OCI-LY3 (cell line): ENCODE results near the gene CWC27.

Experiments used
- H2AFZ ChIP-seq: fragments of 200-600, 300-600 bp; shearing (Covaris generic); 2 replicates; pipeline ENCODE4 v1.6.0; 2014; ENCODE audit warnings: antibody characterized with exemption, low read depth, low read length
- H3K27ac ChIP-seq: fragments of 200-600, 300-600 bp; sonication (generic); 2 replicates; pipeline ENCODE4 v1.5.1; 2014; ENCODE audit warnings: mild to moderate bottlenecking, low read length, moderate library complexity, mixed read lengths
- H3K27me3 ChIP-seq: fragments of 200-600, 300-600 bp; sonication (generic); 2 replicates; pipeline ENCODE4 v1.6.1; 2014; ENCODE audit warnings: low read depth, low read length, mixed read lengths
- H3K36me3 ChIP-seq: fragments of 200-600, 300-600 bp; sonication (generic); replicated peaks from 2 replicates; pipeline ENCODE3; 2014; ENCODE audit warnings: low read depth, low read length, mixed read lengths
- H3K4me1 ChIP-seq: fragments of 300-600, 200-600 bp; sonication (generic); 2 replicates; pipeline ENCODE4 v1.6.1; 2014; ENCODE audit warnings: low read length, mixed read lengths
- H3K4me2 ChIP-seq: fragments of 200-600, 300-600 bp; sonication (generic); 2 replicates; pipeline ENCODE4 v1.6.1; 2014; ENCODE audit warnings: low read length, mixed read lengths
- H3K4me3 ChIP-seq: fragments of 300-600, 200-600 bp; sonication (generic); 2 replicates; pipeline ENCODE4 v1.5.1; 2014; ENCODE audit warnings: antibody characterized with exemption, mild to moderate bottlenecking, low read length, moderate library complexity
- H3K79me2 ChIP-seq: fragments of 300-600, 200-600 bp; shearing (Covaris generic); 2 replicates; pipeline ENCODE4 v1.6.1; 2014; ENCODE audit warnings: mild to moderate bottlenecking, low read length, mixed read lengths
- H3K9ac ChIP-seq: fragments of 300-600, 200-600 bp; shearing (Covaris generic); 2 replicates; pipeline ENCODE4 v1.6.0; 2014; ENCODE audit warnings: mild to moderate bottlenecking, low read length, moderate library complexity
- H3K9me3 ChIP-seq: fragments of 200-600, 300-600 bp; shearing (Covaris generic); 2 replicates; pipeline ENCODE4 v1.6.1; 2014; ENCODE audit warnings: low read length, mixed read lengths; ENCODE audit not compliant: insufficient read depth
- H4K20me1 ChIP-seq: fragments of 200-600, 300-600 bp; sonication (generic); 2 replicates; pipeline ENCODE4 v1.6.1; 2016; ENCODE audit warnings: low read length, mixed read lengths; ENCODE audit not compliant: insufficient read depth
- CTCF ChIP-seq: fragments of 200-600, 300-600 bp; sonication (generic); IDR thresholded peaks from 2 replicates; pipeline ENCODE4 v1.5.1; 2014; ENCODE audit warnings: antibody characterized with exemption, low read length, low read depth
- EZH2phosphoT487 ChIP-seq: fragments of 200-600 bp; shearing (Covaris generic); IDR thresholded peaks from 2 replicates; pipeline ENCODE4 v1.6.1; 2018; ENCODE audit warnings: antibody characterized with exemption, mixed run types, low read depth

Gene CWC27

GRCh38 chr5:64947801-64948200 lies 179.1 kb downstream of the CWC27 start:
- H4K20me1 ChIP-seq: no peaks in the 10 kb centered on the region
- no peak overlapping the region for H3K9ac ChIP-seq
- no peak for TF ChIP-seq EZH2phosphoT487
- TF ChIP-seq CTCF: no peak
- no peaks in the 10 kb centered on the region for H3K9me3 ChIP-seq
- no peaks in the 10 kb centered on the region for H3K79me2 ChIP-seq
- no peak overlapping the region for H3K27ac ChIP-seq
- H3K27me3 ChIP-seq: no peaks in the 10 kb centered on the region
- H3K36me3 ChIP-seq: no peaks in the 10 kb centered on the region
- no peaks in the 10 kb centered on the region for H3K4me1 ChIP-seq
- H2AFZ ChIP-seq: no peak overlapping the region
- no peak overlapping the region for H3K4me3 ChIP-seq
- H3K4me2 ChIP-seq: no peak overlapping the region

- no peak for TF ChIP-seq EZH2phosphoT487
- no peak for TF ChIP-seq CTCF
- no peak overlapping the region for H3K4me2 ChIP-seq
- no peak overlapping the region for H3K27ac ChIP-seq
- H3K4me1 ChIP-seq: no peaks in the 10 kb centered on the region
- no peaks in the 10 kb centered on the region for H3K79me2 ChIP-seq
- H3K36me3 ChIP-seq: no peaks in the 10 kb centered on the region
- H4K20me1 ChIP-seq: no peaks in the 10 kb centered on the region
- no peak overlapping the region for H3K4me3 ChIP-seq
- H3K27me3 ChIP-seq: no peaks in the 10 kb centered on the region
- no peak overlapping the region for H2AFZ ChIP-seq
- no peaks in the 10 kb centered on the region for H3K9me3 ChIP-seq
- no peak overlapping the region for H3K9ac ChIP-seq
Observed at GRCh38 chr5:64949331-64949730, 180.6 kb downstream of the CWC27 start.

- Histone ChIP-seq H2AFZ (no peak overlapping the region), H4K20me1 (no peaks in the 10 kb centered on the region), H3K27ac (no peak overlapping the region), H3K79me2 (no peaks in the 10 kb centered on the region), H3K4me2 (no peak overlapping the region), H3K9me3 (no peaks in the 10 kb centered on the region), H3K9ac (no peak overlapping the region), H3K4me3 (no peak overlapping the region), H3K27me3 (no peaks in the 10 kb centered on the region), H3K36me3 (no peaks in the 10 kb centered on the region), H3K4me1 (no peaks in the 10 kb centered on the region)
- TF ChIP-seq CTCF: no peak
Observed at GRCh38 chr5:64952951-64953673, 184.4 kb downstream of the CWC27 start.

- Histone ChIP-seq H3K4me1 (no peaks in the 10 kb centered on the region), H3K9me3 (no peaks in the 10 kb centered on the region), H2AFZ (no peak overlapping the region), H3K4me3 (no peak overlapping the region), H3K27me3 (no peaks in the 10 kb centered on the region), H3K27ac (no peak overlapping the region), H3K9ac (no peak overlapping the region), H4K20me1 (no peaks in the 10 kb centered on the region), H3K79me2 (no peaks in the 10 kb centered on the region), H3K4me2 (no peak overlapping the region), H3K36me3 (no peaks in the 10 kb centered on the region)
- TF ChIP-seq EZH2phosphoT487 (no peak), CTCF (no peak)
Observed at GRCh38 chr5:64954518-64954917, 185.8 kb downstream of the CWC27 start.
